Middle frontal gyrus (tissue), 1 donor: ENCODE measurements around the gene CARF.
"Not testable (repeated sequence)": the region's sequence is repeated elsewhere in the genome, so short reads cannot be mapped to it uniquely, and the experiment has no call there.

Experiments
- DNase-seq: peaks from one replicate; pipeline ENCODE4 v3.0.0-alpha.2; 2015; ENCODE audit warnings: low spot score; ENCODE audit errors: extremely low spot score

Gene CARF

GRCh38 chr2:202911512-202912341 lies at the start of gene CARF, which contains the start of gene WDR12:
Gene CARF, plus strand, starts transcription at chr2:202912275. Its CDS starts 29,628 bp downstream, at chr2:202941903.
Gene WDR12, minus strand, starts transcription at chr2:202911673. Its CDS starts 197 bp downstream, at chr2:202911476.
- DNase-seq = peak; percentile 90

- no peak for DNase-seq
These were observed 41.4 kb upstream of the CARF start for GRCh38 chr2:202870431-202871299.

- no peak for DNase-seq
These were observed 40.6 kb upstream of the CARF start, which contains the start of gene ICA1L for GRCh38 chr2:202871300-202872141. Gene ICA1L, minus strand, starts transcription at chr2:202871766. Its CDS starts 42,757 bp downstream, at chr2:202829009.

GRCh38 chr2:202877699-202878098 lies 34.4 kb upstream of the CARF start:
- no peak for DNase-seq

- no peak for DNase-seq
These were observed 30.5 kb upstream of the CARF start for GRCh38 chr2:202881570-202881969.

- no peak for DNase-seq
These were observed 27.9 kb upstream of the CARF start for GRCh38 chr2:202883987-202884675.

- DNase-seq = no peak
These were observed 26.9 kb upstream of the CARF start for GRCh38 chr2:202885190-202885589.

- DNase-seq = not testable (repeated sequence)
These were observed 6.6 kb upstream of the CARF start for GRCh38 chr2:202905507-202905906.

- no peak for DNase-seq
These were observed 3.9 kb upstream of the CARF start for GRCh38 chr2:202908186-202908585.

- DNase-seq = no peak
These were observed 2.5 kb upstream of the CARF start for GRCh38 chr2:202909394-202910192.

GRCh38 chr2:202910250-202910649 lies 1.8 kb upstream of the CARF start:
- DNase-seq = not testable (repeated sequence)

GRCh38 chr2:202910698-202911097 lies 1.4 kb upstream of the CARF start:
- DNase-seq = no peak

- no peak for DNase-seq
These were observed 918 bp upstream of the CARF start for GRCh38 chr2:202911203-202911511.

- not testable (repeated sequence) for DNase-seq
These were observed 497 bp downstream of the CARF start for GRCh38 chr2:202912342-202913201.

GRCh38 chr2:202918860-202919259 lies 6.8 kb downstream of the CARF start:
- no peak for DNase-seq

GRCh38 chr2:202932425-202933138 lies 20.5 kb downstream of the CARF start:
- DNase-seq = no peak

GRCh38 chr2:202933139-202933510 lies 21.1 kb downstream of the CARF start:
- DNase-seq = no peak

- no peak for DNase-seq
These were observed 21.9 kb downstream of the CARF start for GRCh38 chr2:202933958-202934357.
